Activated CD8-positive, alpha-beta T cell treated with anti-CD3 and anti-CD28 coated beads, Interleukin-2, amount 10 ng/mL, durations not matched to agents 7 days and 5 days (primary cell): ENCODE results near the gene MAP3K14. TPM values are rescaled to one million over a fixed set of nuclear protein-coding genes. Genes with fewer than 3 reads are reported as not detected.
"Not testable (repeated sequence)": the region's sequence is repeated elsewhere in the genome, so short reads cannot be mapped to it uniquely, and the experiment has no call there.

ENCODE experiments used
- ATAC-seq: fragments of 150-1000 bp; cut with Tn5 transposase; one replicate; pipeline ENCODE4 v1.10.0; 2021; ENCODE audit warnings: moderate library complexity
- CTCF ChIA-PET: fragments of 350-600 bp; sonication (Branson Sonifier 250); formaldehyde crosslinking; loops from one replicate; lab custom pipeline; 2021; ENCODE audit warnings: antibody characterized with exemption; lab: Charles Lee
- POLR2A ChIA-PET: fragments of 350-600 bp; sonication (Branson Sonifier 250); formaldehyde crosslinking; loops from one replicate; lab custom pipeline; 2021; ENCODE audit warnings: antibody characterized with exemption; lab: Charles Lee
- DNase-seq: peaks from one replicate; pipeline ENCODE4 v3.0.0-alpha.2; 2020
- H3K27ac Mint-ChIP-seq: one replicate; pipeline ENCODE4 v1.8.0; 2021; ENCODE audit warnings: mild to moderate bottlenecking, mixed read lengths
- H3K27me3 Mint-ChIP-seq: one replicate; pipeline ENCODE4 v1.8.0; 2021; ENCODE audit warnings: low read depth, mixed read lengths
- H3K36me3 Mint-ChIP-seq: one replicate; pipeline ENCODE4 v1.8.0; 2021; ENCODE audit warnings: low read depth, mixed read lengths
- H3K4me1 Mint-ChIP-seq: one replicate; pipeline ENCODE4 v1.8.0; 2021; ENCODE audit warnings: low read depth, mixed read lengths
- H3K4me3 Mint-ChIP-seq: one replicate; pipeline ENCODE4 v1.8.0; 2021; ENCODE audit warnings: mild to moderate bottlenecking, mixed read lengths
- H3K9me3 Mint-ChIP-seq: one replicate; pipeline ENCODE4 v1.8.0; 2022; ENCODE audit warnings: mixed read lengths; ENCODE audit not compliant: insufficient read depth
- total RNA-seq, 2 experiments: library from RNA; stranded (reverse); gene quantifications; one replicate each; pipeline ENCODE4 v1.2.3, GENCODE V29; 2021

Gene MAP3K14
- total RNA-seq, 2 experiments from 2014 or later, result 17.5 to 23.8 TPM

GRCh38 chr17:45307290-45308015, 9.4 kb downstream of the MAP3K14 start:
- POLR2A ChIA-PET, result interaction anchor here (0.6 to 2.6 kb wide), 4 partner anchors 9 to 512 kb away, joined by 3 to 28 read pairs (median 7); partner anchors contain the start of gene MAP3K14
- H3K27ac Mint-ChIP-seq, result peak overlapping the region; percentile 82
- CTCF ChIA-PET, result interaction anchor here (0.9 to 4.3 kb wide), 6 partner anchors 9 to 87 kb away, joined by 3 to 33 read pairs (median 4); partner anchors contain the start of gene MAP3K14

GRCh38 chr17:45306623-45307022, 10.2 kb downstream of the MAP3K14 start:
- H3K9me3 Mint-ChIP-seq, result no peaks in the 10 kb centered on the region
- no peak overlapping the region for H3K4me3 Mint-ChIP-seq
- peaks cover 59% of the 10 kb centered on the region for H3K36me3 Mint-ChIP-seq
- H3K27ac Mint-ChIP-seq, result no peak overlapping the region
- ATAC-seq (no peak), DNase-seq (no peak)
- peaks cover 80% of the 10 kb centered on the region for H3K4me1 Mint-ChIP-seq
- ChIA-PET POLR2A (interaction anchor here (0.8 to 2.6 kb wide), 4 partner anchors 8 to 81 kb away, joined by 3 to 28 read pairs (median 8); partner anchors contain the start of gene MAP3K14), CTCF (interaction anchor here (1.0 to 4.3 kb wide), 6 partner anchors 8 to 88 kb away, joined by 3 to 33 read pairs (median 6); partner anchors contain the start of gene MAP3K14)
- H3K27me3 Mint-ChIP-seq, result no peaks in the 10 kb centered on the region

More at GRCh38 chr17:45307290-45308015, 9.4 kb downstream of the MAP3K14 start:
- no peak overlapping the region for H3K4me3 Mint-ChIP-seq
- H3K36me3 Mint-ChIP-seq, result peaks cover 64% of the 10 kb centered on the region
- ATAC-seq, result peak; percentile 30
- no peaks in the 10 kb centered on the region for H3K9me3 Mint-ChIP-seq
- H3K4me1 Mint-ChIP-seq, result peaks cover 82% of the 10 kb centered on the region
- DNase-seq, result peak; percentile 56
- no peaks in the 10 kb centered on the region for H3K27me3 Mint-ChIP-seq

GRCh38 chr17:45306094-45306493, 10.7 kb downstream of the MAP3K14 start:
- CTCF ChIA-PET, result interaction anchor here (0.9 to 4.3 kb wide), 7 partner anchors 8 to 171 kb away, joined by 3 to 33 read pairs (median 5); partner anchors contain the start of genes ACBD4 and MAP3K14
- Mint-ChIP-seq H3K36me3 (peaks cover 53% of the 10 kb centered on the region), H3K27me3 (no peaks in the 10 kb centered on the region), H3K4me3 (no peak overlapping the region), H3K9me3 (no peaks in the 10 kb centered on the region), H3K27ac (peak overlapping the region; percentile 49), H3K4me1 (peaks cover 77% of the 10 kb centered on the region)
- POLR2A ChIA-PET, result interaction anchor here (0.8 to 2.3 kb wide), 4 partner anchors 8 to 80 kb away, joined by 3 to 11 read pairs (median 8); partner anchors contain the start of gene MAP3K14
- no peak for DNase-seq
- no peak for ATAC-seq

GRCh38 chr17:45305530-45306087, 11.2 kb downstream of the MAP3K14 start:
- Mint-ChIP-seq H3K9me3 (no peaks in the 10 kb centered on the region), H3K4me3 (no peak overlapping the region), H3K36me3 (peaks cover 49% of the 10 kb centered on the region), H3K27ac (peak overlapping the region; percentile 46), H3K27me3 (no peaks in the 10 kb centered on the region), H3K4me1 (peaks cover 77% of the 10 kb centered on the region)
- CTCF ChIA-PET, result interaction anchor here (0.9 to 4.3 kb wide), 5 partner anchors 11 to 170 kb away, joined by 3 to 33 read pairs (median 6); partner anchors contain the start of genes ACBD4 and MAP3K14
- POLR2A ChIA-PET, result interaction anchor here (1.2 to 2.3 kb wide), 4 partner anchors 9 to 80 kb away, joined by 3 to 11 read pairs (median 8); partner anchors contain the start of gene MAP3K14
- no peak for DNase-seq
- ATAC-seq, result no peak

- peak overlapping the region; percentile 55 for H3K4me3 Mint-ChIP-seq
These were observed 14.1 kb downstream of the MAP3K14 start for GRCh38 chr17:45302649-45303173.

GRCh38 chr17:45302220-45302619, 14.6 kb downstream of the MAP3K14 start:
- not testable (repeated sequence) for ATAC-seq, H3K9me3 Mint-ChIP-seq, H3K4me3 Mint-ChIP-seq, H3K27me3 Mint-ChIP-seq, DNase-seq
- Mint-ChIP-seq H3K27ac (peak overlapping the region; percentile 81), H3K36me3 (peaks cover 46% of the 10 kb centered on the region), H3K4me1 (peaks cover 76% of the 10 kb centered on the region)
- ChIA-PET CTCF (interaction anchor here (0.8 to 3.2 kb wide), 8 partner anchors 9 to 167 kb away, joined by 3 to 25 read pairs (median 8); partner anchors contain the start of genes ACBD4 and MAP3K14), POLR2A (interaction anchor here (0.9 to 2.6 kb wide), 5 partner anchors 10 to 76 kb away, joined by 3 to 26 read pairs (median 6); partner anchors contain the start of gene MAP3K14)

More at GRCh38 chr17:45302649-45303173, 14.1 kb downstream of the MAP3K14 start:
- POLR2A ChIA-PET, result interaction anchor here (0.9 to 2.6 kb wide), 6 partner anchors 9 to 81 kb away, joined by 3 to 26 read pairs (median 5); partner anchors contain the start of genes FMNL1 and MAP3K14
- ATAC-seq (peak; percentile 80), DNase-seq (peak; percentile 71)
- H3K36me3 Mint-ChIP-seq, result peaks cover 48% of the 10 kb centered on the region
- no peaks in the 10 kb centered on the region for H3K9me3 Mint-ChIP-seq
- peaks cover 78% of the 10 kb centered on the region for H3K4me1 Mint-ChIP-seq
- H3K27me3 Mint-ChIP-seq, result no peaks in the 10 kb centered on the region
- CTCF ChIA-PET, result interaction anchor here (0.8 to 3.2 kb wide), 8 partner anchors 9 to 167 kb away, joined by 3 to 25 read pairs (median 8); partner anchors contain the start of genes ACBD4 and MAP3K14
- peak overlapping the region; percentile 81 for H3K27ac Mint-ChIP-seq

GRCh38 chr17:45301674-45302073, 15.1 kb downstream of the MAP3K14 start:
- POLR2A ChIA-PET, result interaction anchor here (1.3 to 2.6 kb wide), 4 partner anchors 10 to 76 kb away, joined by 3 to 26 read pairs (median 13); partner anchors contain the start of gene MAP3K14
- Mint-ChIP-seq H3K36me3 (peaks cover 51% of the 10 kb centered on the region), H3K9me3 (no peaks in the 10 kb centered on the region), H3K4me3 (no peak overlapping the region), H3K27ac (peak overlapping the region; percentile 34), H3K27me3 (no peaks in the 10 kb centered on the region), H3K4me1 (peaks cover 80% of the 10 kb centered on the region)
- DNase-seq, result no peak
- CTCF ChIA-PET, result interaction anchor here (1.2 to 3.2 kb wide), 6 partner anchors 10 to 84 kb away, joined by 3 to 25 read pairs (median 12); partner anchors contain the start of gene MAP3K14
- no peak for ATAC-seq

- Mint-ChIP-seq H3K27ac (peak overlapping the region; percentile 74), H3K9me3 (no peaks in the 10 kb centered on the region), H3K4me3 (no peak overlapping the region), H3K4me1 (peaks cover 82% of the 10 kb centered on the region), H3K36me3 (peaks cover 53% of the 10 kb centered on the region), H3K27me3 (no peaks in the 10 kb centered on the region)
- DNase-seq (peak; percentile 44), ATAC-seq (peak; percentile 22)
- POLR2A ChIA-PET, result interaction anchor here (0.6 to 1.8 kb wide), 7 partner anchors 11 to 52 kb away, joined by 3 to 10 read pairs (median 4); no protein-coding TSS in a partner anchor
- CTCF ChIA-PET, result interaction anchor here (0.7 to 3.9 kb wide), 7 partner anchors 11 to 968 kb away, joined by 3 to 23 read pairs (median 7); partner anchors contain the start of genes ACBD4 and MAP3K14
These were observed 16.6 kb downstream of the MAP3K14 start for GRCh38 chr17:45300060-45300751.

GRCh38 chr17:45299361-45299760, 17.5 kb downstream of the MAP3K14 start:
- no peaks in the 10 kb centered on the region for H3K9me3 Mint-ChIP-seq
- H3K27ac Mint-ChIP-seq, result peak overlapping the region; percentile 77
- POLR2A ChIA-PET, result interaction anchor here (0.8 to 1.8 kb wide), 3 partner anchors 11 to 18 kb away, joined by 3 to 6 read pairs (median 4); no protein-coding TSS in a partner anchor
- H3K27me3 Mint-ChIP-seq, result no peaks in the 10 kb centered on the region
- H3K36me3 Mint-ChIP-seq, result peaks cover 49% of the 10 kb centered on the region
- ATAC-seq, result no peak
- CTCF ChIA-PET, result interaction anchor here (1.1 to 3.9 kb wide), 7 partner anchors 12 to 164 kb away, joined by 3 to 23 read pairs (median 7); partner anchors contain the start of genes ACBD4 and MAP3K14
- H3K4me1 Mint-ChIP-seq, result peaks cover 86% of the 10 kb centered on the region
- H3K4me3 Mint-ChIP-seq, result no peak overlapping the region
- DNase-seq, result no peak
